Gastroesophageal sphincter (tissue), 3 donors: ENCODE data around the gene ATXN3L.

ENCODE experiments used
- POLR2A ChIP-seq, 2 donors: fragments of 450-650 bp; IDR thresholded peaks; one replicate each; pipeline ENCODE4 v1.6.1; 2017; ENCODE audit warnings: antibody characterized with exemption in 2 of 2, mild to moderate bottlenecking in 2 of 2, moderate library complexity in 1 of 2
- TF ChIP-seq, protein P1 (sequence below), 4 experiments: fragments of 200-600 bp in 2 of 4; fragments of 450-650 bp in 2 of 4; sonication (generic) in 1 of 4; IDR thresholded peaks; one replicate each; pipeline ENCODE4 v1.5.1; 2017 to 2019; ENCODE audit warnings: antibody characterized with exemption in 4 of 4, mild to moderate bottlenecking in 2 of 4, moderate library complexity in 2 of 4

DNA sequence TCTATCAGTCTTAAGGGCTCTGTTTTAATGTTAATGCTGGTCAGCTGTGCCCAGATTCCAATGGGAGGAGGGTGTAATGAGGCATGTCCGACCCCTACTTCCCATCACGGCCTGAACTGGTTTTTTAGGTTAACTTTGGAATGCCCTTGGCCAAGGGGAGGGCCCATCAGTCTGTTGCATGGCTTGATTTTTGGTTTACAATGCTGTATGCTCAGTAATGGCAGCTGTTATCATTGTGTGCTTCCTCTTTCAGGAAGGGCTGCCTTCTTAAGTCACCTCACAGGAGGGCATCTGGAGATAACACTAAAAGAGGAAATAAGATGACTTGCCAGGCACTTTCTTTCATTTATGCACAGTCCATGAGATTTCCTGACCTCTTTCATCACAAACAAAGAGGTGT lies 36.3 kb downstream of the ATXN3L start:
- TF ChIP-seq, protein P1, sequence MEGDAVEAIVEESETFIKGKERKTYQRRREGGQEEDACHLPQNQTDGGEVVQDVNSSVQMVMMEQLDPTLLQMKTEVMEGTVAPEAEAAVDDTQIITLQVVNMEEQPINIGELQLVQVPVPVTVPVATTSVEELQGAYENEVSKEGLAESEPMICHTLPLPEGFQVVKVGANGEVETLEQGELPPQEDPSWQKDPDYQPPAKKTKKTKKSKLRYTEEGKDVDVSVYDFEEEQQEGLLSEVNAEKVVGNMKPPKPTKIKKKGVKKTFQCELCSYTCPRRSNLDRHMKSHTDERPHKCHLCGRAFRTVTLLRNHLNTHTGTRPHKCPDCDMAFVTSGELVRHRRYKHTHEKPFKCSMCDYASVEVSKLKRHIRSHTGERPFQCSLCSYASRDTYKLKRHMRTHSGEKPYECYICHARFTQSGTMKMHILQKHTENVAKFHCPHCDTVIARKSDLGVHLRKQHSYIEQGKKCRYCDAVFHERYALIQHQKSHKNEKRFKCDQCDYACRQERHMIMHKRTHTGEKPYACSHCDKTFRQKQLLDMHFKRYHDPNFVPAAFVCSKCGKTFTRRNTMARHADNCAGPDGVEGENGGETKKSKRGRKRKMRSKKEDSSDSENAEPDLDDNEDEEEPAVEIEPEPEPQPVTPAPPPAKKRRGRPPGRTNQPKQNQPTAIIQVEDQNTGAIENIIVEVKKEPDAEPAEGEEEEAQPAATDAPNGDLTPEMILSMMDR (IDR thresholded peaks at IDR 0.05) = no peak
- TF ChIP-seq POLR2A (IDR thresholded peaks at IDR 0.05) = no peak
